ENCODE data around the gene WDR54. TPM values are rescaled to one million over a fixed set of nuclear protein-coding genes. Genes with fewer than 3 reads are reported as not detected.

WDR54 gene
- total RNA-seq, 1 experiment from 2014 or later, result 27.7 TPM

- in situ Hi-C loops (cut with HindIII; ENCODE audit: low pct_unique_long_range_greater_than_20kb, low sequenced_read_pairs) (no loop called here), intact Hi-C loops (cut with micrococcal nuclease; ENCODE audit: unreplicated experiment) (no loop called here)
- DNase-seq (ENCODE audit: low read depth, low spot score) (no peak), ATAC-seq (no peak)
- Histone ChIP-seq H3K36me3 (ENCODE audit: control insufficient read depth, insufficient read depth, low read length) (peaks cover 6% of the 10 kb centered on the region; the same call in 1 of the 2 replicates), H3K27me3 (ENCODE audit: control insufficient read depth, insufficient read depth, low read length) (no peaks in the 10 kb centered on the region), H3K4me3 (ENCODE audit: low read depth in 2 of 2, low read length in 2 of 2) (no peak overlapping the region), H3K4me1 (ENCODE audit: control insufficient read depth, insufficient read depth, low read length) (no peaks in the 10 kb centered on the region; the same call in 1 of the 2 replicates), H3K27ac (ENCODE audit: low read length) (no peak overlapping the region), H3K9me3 (ENCODE audit: control insufficient read depth, insufficient read depth, low read depth, low read length) (no peaks in the 10 kb centered on the region)
- POLR2A ChIA-PET, result interaction anchor here (1.1 kb wide), 1 partner anchor 14 kb away, joined by 4 read pairs; no protein-coding TSS in a partner anchor
- no TSS peak for BruUV-seq (replicated peaks)
- TF ChIP-seq SIN3A (IDR thresholded peaks at IDR 0.05; ENCODE audit: borderline replicate concordance, insufficient read depth, low read depth, low read length) (no peak), REST (IDR thresholded peaks at IDR 0.05; ENCODE audit: insufficient read depth in 1 of 2, low read depth in 2 of 2, low read length in 1 of 2) (no peak)
- TF ChIP-seq, protein P1, sequence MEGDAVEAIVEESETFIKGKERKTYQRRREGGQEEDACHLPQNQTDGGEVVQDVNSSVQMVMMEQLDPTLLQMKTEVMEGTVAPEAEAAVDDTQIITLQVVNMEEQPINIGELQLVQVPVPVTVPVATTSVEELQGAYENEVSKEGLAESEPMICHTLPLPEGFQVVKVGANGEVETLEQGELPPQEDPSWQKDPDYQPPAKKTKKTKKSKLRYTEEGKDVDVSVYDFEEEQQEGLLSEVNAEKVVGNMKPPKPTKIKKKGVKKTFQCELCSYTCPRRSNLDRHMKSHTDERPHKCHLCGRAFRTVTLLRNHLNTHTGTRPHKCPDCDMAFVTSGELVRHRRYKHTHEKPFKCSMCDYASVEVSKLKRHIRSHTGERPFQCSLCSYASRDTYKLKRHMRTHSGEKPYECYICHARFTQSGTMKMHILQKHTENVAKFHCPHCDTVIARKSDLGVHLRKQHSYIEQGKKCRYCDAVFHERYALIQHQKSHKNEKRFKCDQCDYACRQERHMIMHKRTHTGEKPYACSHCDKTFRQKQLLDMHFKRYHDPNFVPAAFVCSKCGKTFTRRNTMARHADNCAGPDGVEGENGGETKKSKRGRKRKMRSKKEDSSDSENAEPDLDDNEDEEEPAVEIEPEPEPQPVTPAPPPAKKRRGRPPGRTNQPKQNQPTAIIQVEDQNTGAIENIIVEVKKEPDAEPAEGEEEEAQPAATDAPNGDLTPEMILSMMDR (IDR thresholded peaks at IDR 0.05), result peak; percentile 69; the same call in 1 of the 2 replicates
- CTCF ChIA-PET, result no interaction called here
Observed at GRCh38 chr2:74474899-74475298, 53.4 kb downstream of the WDR54 start.

Other genes starting within 250 kb of the WDR54 start
- 184 TPM for gene MOB1A, start 242.9 kb upstream of the WDR54 start, total RNA-seq (2021; ENCODE audit: unreplicated experiment)
- 215 TPM for gene MTHFD2, start 223.1 kb upstream of the WDR54 start, total RNA-seq (2021; ENCODE audit: unreplicated experiment)
- 1.2 TPM for gene SLC4A5, start 78.3 kb upstream of the WDR54 start, total RNA-seq (2021; ENCODE audit: unreplicated experiment)
- gene DCTN1, start 41.4 kb upstream of the WDR54 start, total RNA-seq (2021; ENCODE audit: unreplicated experiment), result 190 TPM
- 3.9 TPM for gene C2orf81, start 111 bp upstream of the WDR54 start, total RNA-seq (2021; ENCODE audit: unreplicated experiment)
- gene RTKN, start 20.2 kb downstream of the WDR54 start, total RNA-seq (2021; ENCODE audit: unreplicated experiment), result 83.1 TPM
- gene INO80B, start 33.4 kb downstream of the WDR54 start, total RNA-seq (2021; ENCODE audit: unreplicated experiment), result 26.5 TPM
- 67.6 TPM for gene WBP1, start 36.7 kb downstream of the WDR54 start, total RNA-seq (2021; ENCODE audit: unreplicated experiment)
- gene MOGS, start 43.7 kb downstream of the WDR54 start, total RNA-seq (2021; ENCODE audit: unreplicated experiment), result 79.5 TPM
- 98.1 TPM for gene MRPL53, start 51.0 kb downstream of the WDR54 start, total RNA-seq (2021; ENCODE audit: unreplicated experiment)
- 24.2 TPM for gene CCDC142, start 61.3 kb downstream of the WDR54 start, total RNA-seq (2021; ENCODE audit: unreplicated experiment)
- 38.7 TPM for gene TTC31, start 61.4 kb downstream of the WDR54 start, total RNA-seq (2021; ENCODE audit: unreplicated experiment)
- gene LBX2, start 77.9 kb downstream of the WDR54 start, total RNA-seq (2021; ENCODE audit: unreplicated experiment), result 9.6 TPM
- gene PCGF1, start 86.0 kb downstream of the WDR54 start, total RNA-seq (2021; ENCODE audit: unreplicated experiment), result 36.8 TPM
- not detected for gene TLX2, start 92.7 kb downstream of the WDR54 start, total RNA-seq (2021; ENCODE audit: unreplicated experiment)
- 0.41 TPM for gene DQX1, start 104.5 kb downstream of the WDR54 start, total RNA-seq (2021; ENCODE audit: unreplicated experiment)
- 142 TPM for gene AUP1, start 108.0 kb downstream of the WDR54 start, total RNA-seq (2021; ENCODE audit: unreplicated experiment)
- 21.2 TPM for gene HTRA2, start 108.2 kb downstream of the WDR54 start, total RNA-seq (2021; ENCODE audit: unreplicated experiment)
- 1.0 TPM for gene LOXL3, start 132.2 kb downstream of the WDR54 start, total RNA-seq (2021; ENCODE audit: unreplicated experiment)
- 6.2 TPM for gene DOK1, start 133.0 kb downstream of the WDR54 start, total RNA-seq (2021; ENCODE audit: unreplicated experiment)
- not detected for gene M1AP, start 226.6 kb downstream of the WDR54 start, total RNA-seq (2021; ENCODE audit: unreplicated experiment)
- gene SEMA4F, start 232.5 kb downstream of the WDR54 start, total RNA-seq (2021; ENCODE audit: unreplicated experiment), result 13.3 TPM